Measurements from ENCODE around the gene FIGN.

Gene FIGN

GRCh38 chr2:163670929-163671328 lies 64.9 kb downstream of the FIGN start:
- DNase-seq (ENCODE audit: low read depth, low spot score), result no peak
- H3K27ac ChIP-seq, result peak overlapping the region; percentile 21

DNA sequence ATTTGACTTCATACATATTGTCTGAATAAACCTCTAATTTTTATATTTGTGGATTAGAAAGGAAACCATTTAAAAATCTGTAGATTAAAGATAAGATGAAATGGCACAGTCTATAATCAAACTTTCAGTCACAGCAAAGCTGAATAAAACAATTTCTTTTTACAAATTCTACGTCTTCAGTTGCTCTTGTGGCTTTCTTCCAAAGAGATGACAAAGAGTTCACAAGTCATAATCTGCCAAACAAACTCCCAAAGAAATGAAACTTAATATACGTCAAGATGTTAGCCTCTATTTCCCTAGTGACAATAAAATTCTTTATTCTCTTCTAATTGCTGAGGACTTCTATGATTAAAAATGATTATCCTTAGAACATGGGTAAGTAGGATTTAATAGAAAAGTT lies 66.3 kb downstream of the FIGN start:
- no peak overlapping the region for H3K27ac ChIP-seq
- no peak for DNase-seq (ENCODE audit: low read depth, low spot score)

DNA sequence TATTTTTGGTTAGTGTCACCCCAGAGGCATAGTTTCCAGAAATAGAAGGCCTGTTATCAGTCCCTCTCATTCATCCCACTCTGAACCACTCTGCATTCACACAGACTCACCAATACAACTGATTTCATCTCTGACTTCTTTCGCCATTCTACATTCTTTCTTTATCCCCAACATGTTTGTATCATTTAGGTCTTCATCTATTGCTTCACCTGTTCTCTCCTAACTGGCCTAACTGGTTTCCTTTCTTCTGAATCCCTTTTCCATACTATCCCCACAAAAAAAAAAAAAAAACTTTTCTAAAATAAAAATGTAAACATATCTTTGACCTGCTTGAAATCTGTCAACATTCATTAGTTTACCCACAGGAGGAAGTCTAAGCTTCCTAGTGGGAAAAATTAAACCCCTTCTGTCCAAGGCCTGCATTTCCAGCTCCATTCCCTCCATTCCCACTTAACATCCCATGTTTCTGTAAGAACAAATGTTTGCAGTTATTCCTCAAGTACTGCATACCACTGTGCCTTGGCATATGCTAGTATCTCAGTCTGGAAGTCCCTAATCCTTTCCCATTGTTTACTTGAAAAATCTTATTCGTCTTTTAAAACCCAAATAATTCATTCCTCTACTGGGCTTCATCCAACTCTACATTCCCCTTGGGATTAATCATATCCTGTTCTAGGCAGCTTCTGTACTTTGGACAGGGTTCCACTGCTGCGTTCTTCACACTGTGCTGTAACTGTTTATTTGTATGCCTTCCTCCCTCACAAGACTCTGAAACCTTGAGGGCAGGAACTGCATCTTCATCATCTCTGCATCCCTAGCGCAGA lies 68.5 kb downstream of the FIGN start:
- peak overlapping the region; percentile 80 for H3K27ac ChIP-seq
- no peak for DNase-seq (ENCODE audit: low read depth, low spot score)

DNA sequence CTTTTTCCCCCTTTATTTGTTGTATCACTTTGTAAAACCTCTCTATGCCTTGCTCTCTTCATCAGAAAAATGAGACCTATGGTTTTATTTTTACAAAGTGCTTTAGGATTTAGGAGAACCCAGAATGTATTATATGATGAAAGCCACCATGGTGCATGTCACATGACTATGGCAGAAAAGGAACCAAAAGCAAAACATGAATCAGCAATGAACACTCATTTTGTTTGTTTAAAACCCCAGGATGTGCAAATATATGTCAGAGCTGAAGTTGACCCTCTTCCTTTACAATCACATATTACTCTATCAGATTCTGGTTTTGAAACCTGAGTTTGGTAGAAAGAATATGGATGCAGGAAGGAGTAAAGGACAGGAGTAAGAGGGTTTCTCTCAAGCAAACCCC lies 70.0 kb downstream of the FIGN start:
- no peak for DNase-seq (ENCODE audit: low read depth, low spot score)
- H3K27ac ChIP-seq, result peak overlapping the region; percentile 80

DNA sequence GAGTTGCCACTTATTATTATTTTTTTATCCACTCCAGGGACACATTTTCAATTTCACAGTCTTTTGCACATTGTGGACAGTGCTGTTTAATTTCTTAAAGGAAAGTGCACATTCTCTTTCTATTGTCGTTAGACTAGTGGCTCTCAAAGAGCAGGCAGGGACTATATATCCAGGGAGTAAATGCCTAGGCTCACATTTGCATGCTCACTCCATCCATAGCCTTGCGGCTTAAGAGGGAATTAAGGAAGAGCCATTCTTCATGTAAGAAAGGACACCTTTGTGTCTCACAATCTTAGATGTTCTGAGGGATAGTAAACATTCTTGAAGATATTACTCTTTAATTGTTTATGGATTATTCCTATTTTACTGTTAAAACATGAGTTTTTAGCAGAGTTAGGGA lies 70.8 kb downstream of the FIGN start:
- no peak for DNase-seq (ENCODE audit: low read depth, low spot score)
- H3K27ac ChIP-seq, result peak overlapping the region; percentile 80

DNA sequence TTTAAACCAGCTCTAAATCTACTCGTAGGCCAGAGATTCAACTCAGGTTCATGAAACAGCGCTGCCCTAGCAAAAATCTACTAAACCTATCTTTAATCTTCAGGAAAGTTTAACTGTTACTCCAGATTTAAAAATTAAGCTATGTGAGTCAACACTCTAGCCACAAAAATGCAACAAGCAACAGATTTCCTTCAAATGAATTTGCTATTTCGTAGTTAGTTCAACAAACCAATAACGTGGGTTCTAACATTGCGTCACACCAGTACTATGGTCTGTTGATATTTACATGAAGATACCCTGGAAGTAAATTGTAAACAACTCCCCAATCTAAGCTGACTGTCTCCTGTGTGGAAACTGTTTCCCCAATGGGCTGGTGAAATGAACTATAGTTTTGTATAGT lies 71.2 kb downstream of the FIGN start:
- H3K27ac ChIP-seq, result no peak overlapping the region
- DNase-seq (ENCODE audit: low read depth, low spot score), result no peak

- no peak for DNase-seq (ENCODE audit: low read depth, low spot score)
- H3K27ac ChIP-seq, result no peak overlapping the region
Measured at GRCh38 chr2:163662141-163662780, 73.5 kb downstream of the FIGN start.

DNA sequence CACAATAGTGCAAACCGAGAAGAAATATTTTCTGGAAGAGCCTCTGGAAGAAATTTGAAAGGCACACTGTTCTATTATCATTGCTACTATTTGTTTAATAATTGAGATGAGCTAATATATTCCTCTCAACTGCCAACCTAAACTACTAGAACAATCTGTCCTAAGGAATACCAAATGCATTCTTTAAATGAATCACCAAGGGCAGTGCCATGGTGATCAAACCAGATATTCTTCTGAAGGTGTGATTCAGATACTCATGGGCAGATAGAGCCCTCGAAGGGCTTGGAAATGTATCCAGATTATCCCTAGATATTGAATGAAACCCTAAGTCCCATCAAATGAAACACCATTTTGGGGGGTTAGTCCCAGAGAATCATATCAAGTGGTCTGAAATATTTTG lies 76.6 kb downstream of the FIGN start:
- DNase-seq (ENCODE audit: low read depth, low spot score), result peak; percentile 43
- H3K27ac ChIP-seq, result peak overlapping the region; percentile 70

- H3K27ac ChIP-seq, result peak overlapping the region; percentile 70
- DNase-seq (ENCODE audit: low read depth, low spot score), result no peak
Measured at GRCh38 chr2:163658556-163658955, 77.3 kb downstream of the FIGN start.

DNA sequence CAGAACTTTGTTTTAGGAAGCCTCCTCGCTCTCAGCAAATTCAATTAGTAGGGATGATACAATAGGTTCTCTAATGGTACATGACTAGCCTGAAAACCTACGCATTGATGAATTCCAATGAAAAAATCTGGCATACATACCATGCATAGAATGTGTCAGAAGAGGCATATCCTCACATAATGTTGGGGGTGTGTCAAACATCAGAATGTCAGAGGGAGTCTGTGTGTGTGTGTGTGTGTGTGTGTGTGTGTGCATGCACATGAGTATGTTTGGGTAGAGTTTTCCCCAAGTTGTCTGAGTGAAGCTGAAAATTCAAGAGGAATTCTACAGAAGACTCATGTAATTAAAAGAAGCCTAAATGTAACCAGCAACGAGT lies 78.5 kb downstream of the FIGN start:
- H3K27ac ChIP-seq, result no peak overlapping the region
- no peak for DNase-seq (ENCODE audit: low read depth, low spot score)

- DNase-seq (ENCODE audit: low read depth, low spot score), result no peak
- no peak overlapping the region for H3K27ac ChIP-seq
Measured at GRCh38 chr2:163656622-163657280, 79.1 kb downstream of the FIGN start.

DNA sequence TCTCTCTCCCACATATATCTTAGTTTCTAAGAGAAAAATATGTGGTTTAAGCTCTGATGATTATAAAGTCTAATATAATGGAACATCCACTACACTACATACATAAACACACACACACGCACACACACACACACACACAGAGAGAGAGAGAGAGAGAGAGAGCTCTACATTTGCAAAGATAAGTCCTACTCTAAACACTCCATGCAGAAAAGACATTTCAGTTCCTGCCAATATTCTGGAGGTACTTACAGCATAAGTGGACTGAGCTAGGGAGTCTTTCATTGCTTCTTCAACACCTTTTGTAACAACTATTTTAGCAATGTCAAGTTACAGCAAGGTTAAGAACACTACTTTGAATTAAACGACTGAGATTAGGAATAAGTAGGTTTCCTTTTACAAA lies 80.1 kb downstream of the FIGN start:
- no peak for DNase-seq (ENCODE audit: low read depth, low spot score)
- no peak overlapping the region for H3K27ac ChIP-seq

DNA sequence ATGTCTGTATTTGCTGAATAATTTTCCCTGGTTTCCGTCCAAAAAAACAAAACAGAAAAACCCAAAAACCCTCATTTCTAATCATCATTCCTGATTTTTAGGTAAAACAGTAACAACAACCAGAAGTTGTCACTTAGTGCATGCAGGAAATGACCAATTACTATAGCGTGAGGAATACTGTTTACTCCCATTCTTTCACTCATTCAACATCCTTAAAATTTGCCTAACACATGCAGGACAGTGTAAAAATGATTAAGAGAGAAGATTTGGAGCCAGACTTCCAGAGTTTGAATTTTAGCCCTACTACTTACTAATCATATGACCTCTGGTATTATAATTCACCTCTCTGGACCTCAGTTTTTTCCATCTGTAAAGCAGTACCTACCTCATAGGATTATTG lies 83.1 kb downstream of the FIGN start:
- no peak overlapping the region for H3K27ac ChIP-seq

GRCh38 chr2:163649080-163649479 lies 86.7 kb downstream of the FIGN start:
- DNase-seq (ENCODE audit: low read depth, low spot score), result no peak
- no peak overlapping the region for H3K27ac ChIP-seq

More for the DNA sequence above, 83.1 kb downstream of the FIGN start:
- no peak for DNase-seq (ENCODE audit: low read depth, low spot score)

GRCh38 chr2:163647300-163647699 lies 88.5 kb downstream of the FIGN start:
- DNase-seq (ENCODE audit: low read depth, low spot score), result no peak
- no peak overlapping the region for H3K27ac ChIP-seq

GRCh38 chr2:163646687-163647086 lies 89.1 kb downstream of the FIGN start:
- DNase-seq (ENCODE audit: low read depth, low spot score), result no peak
- H3K27ac ChIP-seq, result no peak overlapping the region

DNA sequence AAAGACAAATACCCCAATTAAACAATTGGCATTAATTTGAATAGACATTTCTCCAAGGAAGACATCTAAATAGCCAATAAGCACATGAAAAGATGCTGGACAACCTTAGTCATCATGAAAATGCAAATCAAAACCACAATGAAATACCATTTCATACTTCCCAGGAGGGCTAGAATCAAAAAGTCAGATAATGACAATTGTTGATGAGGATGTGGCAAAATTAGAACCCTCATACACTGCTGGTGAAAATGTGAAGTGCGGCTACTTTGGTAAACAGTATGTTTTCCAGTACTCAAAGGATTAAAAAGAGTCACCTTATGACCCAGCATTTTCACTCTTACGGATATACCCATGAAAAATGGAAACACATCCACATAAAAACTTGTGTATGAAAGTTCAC lies 91.6 kb downstream of the FIGN start:
- DNase-seq (ENCODE audit: low read depth, low spot score), result no peak

GRCh38 chr2:163641986-163642385 lies 93.8 kb downstream of the FIGN start:
- no peak overlapping the region for H3K27ac ChIP-seq
- DNase-seq (ENCODE audit: low read depth, low spot score), result no peak

More for the DNA sequence above, 91.6 kb downstream of the FIGN start:
- H3K27ac ChIP-seq, result no peak overlapping the region

- no peak overlapping the region for H3K27ac ChIP-seq
- no peak for DNase-seq (ENCODE audit: low read depth, low spot score)
Measured at GRCh38 chr2:163640542-163641193, 95.1 kb downstream of the FIGN start.

DNA sequence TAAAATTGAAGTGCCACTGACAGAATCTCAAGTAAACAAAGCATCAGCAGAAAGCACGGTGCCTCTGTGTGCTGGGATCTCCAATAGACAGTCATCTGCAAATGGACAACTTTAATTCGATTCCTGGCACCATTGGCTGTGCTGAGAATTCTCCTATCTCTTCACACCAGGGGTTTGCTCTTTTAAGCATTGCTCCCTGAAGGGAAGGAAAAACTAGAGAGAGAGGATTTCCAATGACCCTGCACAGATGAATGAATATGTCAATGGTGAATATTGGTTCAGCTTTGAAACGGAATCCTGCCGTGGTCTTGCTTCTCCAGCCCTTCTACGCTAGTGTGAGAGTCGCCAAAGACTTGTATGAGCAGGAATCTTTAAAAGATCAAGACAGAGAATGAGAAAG lies 97.9 kb downstream of the FIGN start:
- no peak for DNase-seq (ENCODE audit: low read depth, low spot score)
- no peak overlapping the region for H3K27ac ChIP-seq

- no peak overlapping the region for H3K27ac ChIP-seq
- no peak for DNase-seq (ENCODE audit: low read depth, low spot score)
Measured at GRCh38 chr2:163633291-163633690, 102.5 kb downstream of the FIGN start.
